GM12873 (cell line): Measurements from ENCODE around the gene ZAR1.

Experiments used
- CTCF ChIP-seq: IDR thresholded peaks from 2 replicates; pipeline ENCODE4 v1.5.1; 2012; ENCODE audit warnings: low read depth, mild to moderate bottlenecking, moderate library complexity, low read length, control low read depth; ENCODE audit not compliant: insufficient read depth; ENCODE audit errors: missing control alignments

Gene ZAR1

DNA sequence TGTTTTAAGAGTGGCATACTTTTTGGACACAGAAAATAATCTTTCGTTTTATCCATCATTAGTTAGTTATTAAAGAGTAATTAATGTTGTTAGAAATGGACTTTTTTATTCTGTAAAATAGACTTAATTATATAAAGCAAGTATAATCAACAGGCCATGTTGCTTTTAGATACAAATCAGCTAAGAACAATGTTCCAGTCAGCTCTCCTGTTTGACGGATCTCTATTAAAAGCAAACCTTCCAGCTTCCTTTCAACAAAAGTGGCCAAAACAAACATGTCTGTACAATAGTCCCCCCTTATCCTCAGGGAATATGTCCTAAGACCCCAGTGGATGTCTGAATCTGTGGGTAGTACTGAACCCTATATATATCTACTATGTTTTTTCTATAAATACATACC, 11.8 kb upstream of the ZAR1 start:
- no peak for TF ChIP-seq CTCF

- TF ChIP-seq CTCF: no peak
Observed at GRCh38 chr4:48481581-48481980, 8.5 kb upstream of the ZAR1 start.

DNA sequence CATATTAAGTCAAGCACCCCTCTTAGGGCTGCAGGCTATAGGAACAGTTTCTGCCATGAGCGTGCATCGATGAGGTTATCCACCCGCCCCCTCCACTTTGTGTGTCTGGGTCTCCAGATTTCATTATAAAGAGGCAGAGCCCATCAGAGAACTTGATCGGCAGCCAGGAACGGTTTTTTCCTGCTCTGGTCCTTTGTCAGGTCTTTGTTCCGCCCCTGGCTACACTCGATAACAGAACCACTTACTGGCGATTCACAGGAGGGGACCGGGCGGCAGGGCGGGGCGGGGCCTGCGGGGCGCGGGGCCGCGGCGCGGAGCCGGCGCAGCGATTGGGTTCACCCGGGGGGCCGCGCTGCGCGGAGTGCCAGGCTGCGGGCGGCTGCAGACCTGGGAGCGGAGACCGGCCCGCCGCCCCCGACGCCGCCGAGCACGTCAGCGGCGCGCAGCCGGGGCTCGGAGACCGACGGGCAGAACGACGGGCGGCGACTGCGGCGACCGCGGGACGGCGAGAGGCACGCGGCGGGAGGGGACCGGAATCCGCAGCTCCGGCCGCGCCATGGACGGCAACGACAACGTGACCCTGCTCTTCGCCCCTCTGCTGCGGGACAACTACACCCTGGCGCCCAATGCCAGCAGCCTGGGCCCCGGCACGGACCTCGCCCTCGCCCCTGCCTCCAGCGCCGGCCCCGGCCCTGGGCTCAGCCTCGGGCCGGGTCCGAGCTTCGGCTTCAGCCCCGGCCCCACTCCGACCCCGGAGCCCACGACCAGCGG, 6.9 kb upstream of the ZAR1 start, which contains the start of gene SLC10A4:
SLC10A4 (plus strand) TSS at position 338 of the 771 bp plus-strand sequence; CDS start at position 557, 219 bp downstream.
- TF ChIP-seq CTCF: no peak

- TF ChIP-seq CTCF: no peak
Observed at GRCh38 chr4:48483777-48484493, 6.1 kb upstream of the ZAR1 start.

GRCh38 chr4:48484494-48485168, 5.4 kb upstream of the ZAR1 start:
- no peak for TF ChIP-seq CTCF

GRCh38 chr4:48489683-48490011, 405 bp upstream of the ZAR1 start:
- TF ChIP-seq CTCF: no peak
